HFFc6 (cell line): ENCODE data around the gene ARPC4. TPM values are rescaled to one million over a fixed set of nuclear protein-coding genes. Genes with fewer than 3 reads are reported as not detected.

ENCODE experiments used
- DNase-seq: peaks from one replicate; pipeline ENCODE4 v3.0.0-alpha.2; 2018
- H3K27ac Mint-ChIP-seq: 2 replicates; pipeline ENCODE4 v1.8.0; 2020; ENCODE audit warnings: mild to moderate bottlenecking, mixed read lengths
- H3K27me3 Mint-ChIP-seq: 2 replicates; pipeline ENCODE4 v1.8.0; 2021; ENCODE audit warnings: mild to moderate bottlenecking, moderate library complexity, mixed read lengths; ENCODE audit not compliant: insufficient read depth
- H3K36me3 Mint-ChIP-seq: 2 replicates; pipeline ENCODE4 v1.8.0; 2021; ENCODE audit warnings: low read depth, mixed read lengths
- H3K4me1 Mint-ChIP-seq: 2 replicates; pipeline ENCODE4 v1.8.0; 2020; ENCODE audit warnings: low read depth, mixed read lengths
- H3K4me3 Mint-ChIP-seq: 2 replicates; pipeline ENCODE4 v1.8.0; 2020; ENCODE audit warnings: mild to moderate bottlenecking, moderate library complexity, mixed read lengths
- H3K9me3 Mint-ChIP-seq: 2 replicates; pipeline ENCODE4 v1.8.0; 2020; ENCODE audit warnings: mild to moderate bottlenecking, mixed read lengths
- CTCF ChIP-seq: fragments of 200-600 bp; sonication (generic); IDR thresholded peaks from 2 replicates; pipeline ENCODE4 v1.5.0; 2021; ENCODE audit warnings: antibody characterized with exemption, mild to moderate bottlenecking
- total RNA-seq, 6 experiments: library from RNA; stranded (reverse); fragmentation: NEBNext Ultra II Directional; extraction: Animal tissue kit (Norgen Biotek cat#: 25700); gene quantifications; 2 replicates in 1 of 6; 3 replicates in 5 of 6; pipeline ENCODE4 v1.2.3, GENCODE V29; 2021

ARPC4 gene
- total RNA-seq, 6 experiments from 2014 or later = 252 to 303 (median 266) TPM

DNA sequence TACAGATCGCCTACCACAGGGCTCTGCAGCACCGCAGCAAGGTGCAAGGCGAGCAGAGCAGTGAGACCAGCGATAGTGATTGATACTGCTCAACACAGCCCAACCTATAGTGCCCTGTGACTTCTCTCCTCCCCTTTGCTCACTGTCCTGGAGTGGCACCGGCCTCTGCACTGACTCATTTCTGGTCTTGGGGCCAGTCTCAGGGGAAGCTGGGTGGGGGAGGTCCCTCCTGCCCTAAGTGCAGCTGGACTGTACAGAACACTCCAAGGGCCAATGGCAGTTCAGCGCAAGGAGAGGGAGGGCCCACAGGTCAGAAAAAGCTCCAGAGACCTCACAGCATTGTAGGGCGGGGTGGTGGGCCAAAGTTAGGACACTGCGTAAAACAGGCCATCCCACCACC, 45.6 kb upstream of the ARPC4 start:
- peaks cover 47% of the 10 kb centered on the region for H3K36me3 Mint-ChIP-seq
- no peak for TF ChIP-seq CTCF
- H3K27me3 Mint-ChIP-seq = peaks cover 1% of the 10 kb centered on the region
- H3K27ac Mint-ChIP-seq = peak overlapping the region; percentile 43
- DNase-seq = peak; percentile 41
- peak overlapping the region; percentile 23; the same call in 1 of the 2 replicates for H3K4me3 Mint-ChIP-seq
- peaks cover 54% of the 10 kb centered on the region for H3K4me1 Mint-ChIP-seq
- no peaks in the 10 kb centered on the region for H3K9me3 Mint-ChIP-seq

DNA sequence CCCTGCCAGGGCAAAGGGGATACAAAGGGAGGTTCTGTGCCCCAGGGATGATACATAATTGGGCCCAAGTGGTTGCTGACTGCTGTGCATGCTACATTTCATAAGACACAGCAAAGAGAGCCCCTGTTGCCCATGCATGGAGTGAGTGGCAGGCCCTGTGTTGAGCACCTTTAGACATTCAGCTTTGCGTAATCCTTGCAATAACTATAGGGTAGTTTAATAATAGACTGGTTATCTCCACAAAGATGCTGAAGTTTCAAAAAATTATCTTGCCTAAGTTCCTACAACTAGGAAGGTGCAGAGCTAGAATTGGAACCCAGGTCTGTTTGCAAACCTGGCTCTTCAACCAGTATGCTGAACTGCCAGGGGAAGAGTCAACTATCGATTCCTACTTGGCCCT, 44.9 kb upstream of the ARPC4 start:
- H3K4me1 Mint-ChIP-seq = peaks cover 54% of the 10 kb centered on the region
- peaks cover 47% of the 10 kb centered on the region for H3K36me3 Mint-ChIP-seq
- no peak for DNase-seq
- H3K27me3 Mint-ChIP-seq = peaks cover 1% of the 10 kb centered on the region
- H3K9me3 Mint-ChIP-seq = no peaks in the 10 kb centered on the region
- no peak overlapping the region for H3K27ac Mint-ChIP-seq
- TF ChIP-seq CTCF = no peak
- no peak overlapping the region for H3K4me3 Mint-ChIP-seq

GRCh38 chr3:9749296-9749644, 43.6 kb upstream of the ARPC4 start:
- H3K4me3 Mint-ChIP-seq = peak overlapping the region; percentile 93
- H3K36me3 Mint-ChIP-seq = peaks cover 40% of the 10 kb centered on the region
- H3K9me3 Mint-ChIP-seq = no peaks in the 10 kb centered on the region
- H3K27ac Mint-ChIP-seq = peak overlapping the region; percentile 96
- no peak for TF ChIP-seq CTCF
- peaks cover 1% of the 10 kb centered on the region for H3K27me3 Mint-ChIP-seq
- DNase-seq = no peak
- peaks cover 55% of the 10 kb centered on the region for H3K4me1 Mint-ChIP-seq

DNA sequence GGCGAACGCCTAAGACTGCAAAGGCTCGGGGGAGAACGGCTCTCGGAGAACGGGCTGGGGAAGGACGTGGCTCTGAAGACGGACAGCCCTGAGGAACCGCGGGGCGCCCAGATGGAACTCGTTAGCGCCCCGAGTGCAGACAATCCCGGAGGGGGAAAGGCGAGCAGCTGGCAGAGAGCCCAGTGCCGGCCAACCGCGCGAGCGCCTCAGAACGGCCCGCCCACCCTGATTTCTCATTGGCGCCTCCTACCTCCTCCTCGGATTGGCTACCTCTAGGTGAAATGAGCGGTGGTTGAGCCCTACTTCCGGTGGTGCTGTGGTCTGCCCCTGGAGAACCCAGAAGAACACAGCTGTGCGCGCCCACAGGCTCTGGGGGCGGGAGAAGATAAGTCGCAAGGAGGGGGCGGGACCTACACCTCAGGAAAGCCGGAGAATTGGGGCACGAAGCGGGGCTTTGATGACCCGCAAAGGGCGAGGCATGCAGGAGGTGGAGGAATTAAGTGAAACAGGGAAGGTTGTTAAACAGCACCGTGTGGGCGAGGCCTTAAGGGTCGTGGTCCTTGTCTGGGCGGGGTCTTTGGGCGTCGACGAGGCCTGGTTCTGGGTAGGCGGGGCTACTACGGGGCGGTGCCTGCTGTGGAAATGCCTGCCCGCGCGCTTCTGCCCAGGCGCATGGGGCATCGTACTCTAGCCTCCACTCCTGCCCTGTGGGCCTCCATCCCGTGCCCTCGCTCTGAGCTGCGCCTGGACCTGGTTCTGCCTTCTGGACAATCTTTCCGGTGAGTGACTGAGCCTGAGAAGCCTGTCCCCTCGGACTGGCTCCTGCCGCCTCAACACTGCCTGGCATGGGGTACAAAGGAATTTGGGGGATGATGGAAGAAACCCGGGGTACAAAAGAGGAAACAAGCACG, 43.0 kb upstream of the ARPC4 start, which contains the start of gene OGG1:
Gene OGG1 (plus strand): TSS at position 308 of the 911 bp plus-strand sequence. CDS start 335 bp downstream, at position 643.
- peak; percentile 35; the same call in 1 of the 2 replicates for TF ChIP-seq CTCF
- H3K4me1 Mint-ChIP-seq = peaks cover 61% of the 10 kb centered on the region
- H3K36me3 Mint-ChIP-seq = peaks cover 41% of the 10 kb centered on the region
- DNase-seq = peak; percentile 99
- H3K4me3 Mint-ChIP-seq = peak within 1 kb of the TSS; percentile 93
- no peaks in the 10 kb centered on the region for H3K9me3 Mint-ChIP-seq
- H3K27ac Mint-ChIP-seq = peak within 1 kb of the TSS; percentile 96
- peaks cover 1% of the 10 kb centered on the region for H3K27me3 Mint-ChIP-seq

- peak; percentile 39 for DNase-seq
- Mint-ChIP-seq H3K27me3 (peaks cover 1% of the 10 kb centered on the region), H3K9me3 (no peaks in the 10 kb centered on the region), H3K4me1 (peaks cover 61% of the 10 kb centered on the region), H3K4me3 (peak overlapping the region; percentile 93), H3K36me3 (peaks cover 42% of the 10 kb centered on the region), H3K27ac (peak overlapping the region; percentile 96)
- no peak for TF ChIP-seq CTCF
Measured at GRCh38 chr3:9750556-9751411, 42.1 kb upstream of the ARPC4 start.
